Measurements from ENCODE around the gene AP3S1.
"Not testable (repeated sequence)": the region's sequence is repeated elsewhere in the genome, so short reads cannot be mapped to it uniquely, and the experiment has no call there.

Gene AP3S1

DNA sequence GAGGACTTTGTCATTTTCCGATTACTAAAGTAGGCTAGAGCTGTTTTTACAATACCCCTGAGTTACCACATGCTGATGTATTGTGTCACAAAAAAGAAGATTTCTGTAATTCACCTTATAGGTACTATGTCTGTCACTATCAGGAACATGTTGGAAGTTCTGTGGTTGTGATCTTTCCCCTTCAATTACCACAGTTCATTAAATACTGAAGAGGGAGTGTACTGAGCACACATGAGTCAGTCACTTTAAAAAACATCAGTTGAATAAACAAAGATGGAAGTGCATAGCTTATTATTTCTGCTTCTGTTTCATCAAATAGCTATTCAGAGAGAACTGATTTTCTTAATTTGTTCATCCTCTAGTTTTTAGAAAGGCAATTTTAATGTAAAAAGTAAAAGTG lies 31.7 kb downstream of the AP3S1 start:
- no peak for DNase-seq

DNA sequence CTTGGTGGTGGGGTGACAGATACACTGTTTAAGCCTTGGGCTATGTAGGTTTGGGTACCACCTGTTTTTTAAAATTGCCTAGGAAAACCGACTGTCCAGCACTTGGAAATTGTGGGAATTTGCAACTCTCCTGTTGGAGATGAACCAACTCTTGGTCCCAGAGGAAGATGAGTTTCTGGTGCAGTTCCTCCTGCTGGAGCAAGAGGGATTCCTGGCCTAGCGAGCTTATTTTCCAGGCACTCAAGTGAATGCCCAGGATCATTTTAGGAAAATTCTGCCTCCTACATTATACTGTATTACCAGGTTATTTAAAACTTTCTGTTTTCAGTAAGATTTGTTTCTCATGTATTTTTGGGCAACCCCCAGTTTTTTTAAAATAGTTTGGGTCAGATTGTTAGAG lies 33.7 kb downstream of the AP3S1 start:
- no peak for DNase-seq

GRCh38 chr5:115877342-115877741 lies 35.6 kb downstream of the AP3S1 start:
- not testable (repeated sequence) for DNase-seq

DNA sequence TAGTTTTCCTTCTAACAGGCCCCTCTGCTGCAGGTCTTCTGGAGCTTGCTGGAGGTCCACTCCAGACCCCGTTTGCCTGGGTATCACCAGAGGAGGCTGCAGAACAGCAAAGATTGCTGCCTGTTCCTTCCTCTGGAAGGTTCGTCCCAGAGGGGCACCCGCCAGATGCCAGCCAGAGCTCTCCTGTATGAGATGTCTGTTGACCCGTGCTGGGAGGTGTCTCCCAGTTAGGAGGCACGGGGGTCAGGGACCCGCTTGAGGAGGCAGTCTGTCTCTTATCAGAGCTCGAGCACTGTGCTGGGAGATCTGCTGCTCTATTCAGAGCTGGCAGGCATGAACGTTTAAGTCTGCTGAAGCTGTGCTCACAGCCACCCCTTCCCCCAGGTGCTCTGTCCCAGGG lies 40.7 kb downstream of the AP3S1 start:
- not testable (repeated sequence) for DNase-seq

GRCh38 chr5:115884704-115885103 lies 43.0 kb downstream of the AP3S1 start:
- DNase-seq: no peak

DNA sequence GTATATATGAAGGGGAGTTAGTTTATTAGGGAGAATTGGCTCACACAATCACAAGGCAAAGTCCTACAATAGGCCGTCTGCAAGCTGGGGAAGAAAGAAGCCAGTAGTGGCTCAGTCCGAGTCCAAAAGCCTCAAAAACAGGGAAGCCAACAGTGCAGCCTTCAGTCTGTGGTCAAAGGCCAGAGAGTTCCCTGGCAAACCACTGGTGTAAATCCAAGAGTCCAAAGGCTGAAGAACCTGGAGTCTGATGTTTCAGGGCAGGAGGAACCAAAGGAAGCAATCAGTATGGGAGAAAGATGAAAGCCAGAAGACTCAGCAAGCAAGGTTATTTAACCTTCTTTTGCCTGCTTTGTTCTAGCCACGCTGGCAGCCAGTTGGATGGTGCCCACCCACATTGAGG lies 43.5 kb downstream of the AP3S1 start:
- DNase-seq: not testable (repeated sequence)

GRCh38 chr5:115888027-115888426 lies 46.3 kb downstream of the AP3S1 start:
- DNase-seq: no peak

GRCh38 chr5:115892021-115892420 lies 50.3 kb downstream of the AP3S1 start:
- DNase-seq: no peak

- DNase-seq: no peak
These were observed 52.6 kb downstream of the AP3S1 start for GRCh38 chr5:115894342-115894741.

DNA sequence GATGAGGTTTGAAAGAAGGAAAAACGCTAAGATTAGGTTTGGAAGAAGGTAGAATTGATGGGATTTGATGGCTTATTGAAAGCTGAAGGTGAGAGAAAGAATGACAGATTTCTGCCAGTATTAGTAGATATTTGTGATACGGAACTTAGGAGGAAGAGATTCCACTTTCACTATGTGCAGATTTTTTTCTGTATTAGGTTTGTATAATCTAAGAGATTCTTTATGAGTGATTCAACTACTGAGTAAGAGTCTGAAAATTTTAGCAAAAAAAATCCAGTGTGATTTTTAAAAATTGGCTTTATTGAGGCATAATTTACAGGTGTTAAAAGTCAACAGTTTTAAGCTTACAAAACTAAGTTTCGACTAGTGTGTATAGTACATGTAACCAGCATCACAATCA lies 54.1 kb downstream of the AP3S1 start:
- no peak for DNase-seq

- DNase-seq: no peak
These were observed 56.9 kb downstream of the AP3S1 start for GRCh38 chr5:115898656-115899055.

- no peak for DNase-seq
These were observed 65.4 kb downstream of the AP3S1 start for GRCh38 chr5:115907177-115907576.

DNA sequence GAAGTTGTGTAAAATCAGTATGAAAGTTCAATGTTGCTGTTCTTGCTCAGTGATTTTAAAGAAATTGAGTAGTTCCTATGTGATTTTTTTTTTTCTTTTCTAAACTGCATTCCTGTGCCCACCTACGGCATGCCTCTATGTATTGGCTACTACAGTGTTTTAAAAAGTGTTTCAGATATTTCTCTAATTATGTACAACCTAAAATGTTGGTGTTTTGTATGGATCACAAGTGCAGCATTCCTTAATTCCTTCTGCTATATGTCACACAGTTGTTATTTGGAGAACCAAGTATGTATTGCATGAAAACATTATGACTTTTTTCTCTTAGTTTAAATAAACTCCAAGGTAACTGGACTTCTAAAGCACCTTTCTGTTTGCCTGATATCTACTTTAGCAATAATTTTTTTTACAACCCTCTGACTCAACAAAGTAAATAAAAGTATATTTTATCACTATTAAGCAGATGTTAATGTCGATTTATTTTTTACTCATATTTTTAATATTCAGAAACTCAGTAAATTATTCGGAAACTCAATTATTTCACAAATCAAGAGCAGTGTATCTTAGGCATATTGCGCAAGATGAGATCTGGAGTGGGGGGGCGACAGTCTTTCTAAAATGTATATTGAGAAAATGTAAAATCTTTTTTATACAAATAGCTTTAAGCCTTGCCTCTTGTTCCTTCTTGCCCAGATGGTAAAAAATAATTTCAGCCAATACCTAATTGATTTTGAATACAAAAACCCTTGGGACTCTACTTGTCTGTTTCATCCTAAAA lies 72.1 kb downstream of the AP3S1 start:
- not testable (repeated sequence) for DNase-seq

GRCh38 chr5:115920171-115920725 lies 78.5 kb downstream of the AP3S1 start:
- no peak for DNase-seq

DNA sequence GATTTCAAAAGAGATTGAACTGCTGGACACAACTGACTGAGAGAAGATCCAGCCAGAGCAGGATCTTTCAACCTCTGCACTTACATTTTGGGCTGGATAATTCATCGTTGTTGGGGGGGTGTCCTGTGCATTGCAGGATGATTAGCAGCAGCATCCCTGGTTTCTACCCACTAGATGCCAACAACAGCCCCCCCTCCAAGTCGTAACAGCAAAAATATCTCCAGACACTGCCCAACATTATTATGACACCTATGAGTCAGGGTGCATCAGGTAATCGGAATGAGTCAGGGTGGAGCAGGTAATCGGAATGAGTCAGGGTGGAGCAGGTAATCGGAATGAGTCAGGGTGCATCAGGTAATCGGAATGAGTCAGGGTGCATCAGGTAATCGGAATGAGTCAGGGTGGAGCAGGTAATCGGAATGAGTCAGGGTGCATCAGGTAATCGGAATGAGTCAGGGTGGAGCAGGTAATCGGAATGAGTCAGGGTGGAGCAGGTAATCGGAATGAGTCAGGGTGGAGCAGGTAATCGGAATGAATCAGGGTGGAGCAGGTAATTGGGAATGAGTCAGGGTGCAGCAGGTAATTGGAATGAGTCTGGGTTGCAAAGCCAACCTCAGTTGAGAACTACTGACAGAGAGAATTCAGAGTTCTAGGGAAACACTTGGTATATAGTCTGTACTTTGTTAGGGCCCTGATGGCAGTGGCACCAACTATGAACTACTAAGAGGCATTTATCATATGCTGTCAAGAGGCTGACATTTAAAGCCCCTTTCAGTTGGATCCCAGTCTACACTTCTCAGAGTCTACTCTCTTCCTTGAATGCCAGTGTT lies 87.1 kb downstream of the AP3S1 start:
- DNase-seq: not testable (repeated sequence)

DNA sequence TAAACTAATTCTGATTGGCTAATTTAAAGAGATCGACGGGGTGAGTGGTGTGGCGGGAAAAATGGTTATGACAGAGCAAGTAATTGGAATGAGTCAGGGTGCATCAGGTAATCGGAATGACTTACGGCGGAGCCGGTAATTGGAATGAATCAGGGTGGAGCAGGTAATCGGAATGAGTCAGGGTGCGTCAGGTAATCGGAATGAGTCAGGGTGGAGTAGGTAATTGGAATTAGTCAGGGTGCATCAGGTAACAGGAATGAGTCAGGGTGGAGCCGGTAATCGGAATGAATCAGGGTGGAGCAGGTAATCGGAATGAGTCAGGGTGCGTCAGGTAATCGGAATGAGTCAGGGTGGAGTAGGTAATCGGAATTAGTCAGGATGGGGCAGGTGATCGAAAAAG lies 88.4 kb downstream of the AP3S1 start:
- DNase-seq: not testable (repeated sequence)

DNA sequence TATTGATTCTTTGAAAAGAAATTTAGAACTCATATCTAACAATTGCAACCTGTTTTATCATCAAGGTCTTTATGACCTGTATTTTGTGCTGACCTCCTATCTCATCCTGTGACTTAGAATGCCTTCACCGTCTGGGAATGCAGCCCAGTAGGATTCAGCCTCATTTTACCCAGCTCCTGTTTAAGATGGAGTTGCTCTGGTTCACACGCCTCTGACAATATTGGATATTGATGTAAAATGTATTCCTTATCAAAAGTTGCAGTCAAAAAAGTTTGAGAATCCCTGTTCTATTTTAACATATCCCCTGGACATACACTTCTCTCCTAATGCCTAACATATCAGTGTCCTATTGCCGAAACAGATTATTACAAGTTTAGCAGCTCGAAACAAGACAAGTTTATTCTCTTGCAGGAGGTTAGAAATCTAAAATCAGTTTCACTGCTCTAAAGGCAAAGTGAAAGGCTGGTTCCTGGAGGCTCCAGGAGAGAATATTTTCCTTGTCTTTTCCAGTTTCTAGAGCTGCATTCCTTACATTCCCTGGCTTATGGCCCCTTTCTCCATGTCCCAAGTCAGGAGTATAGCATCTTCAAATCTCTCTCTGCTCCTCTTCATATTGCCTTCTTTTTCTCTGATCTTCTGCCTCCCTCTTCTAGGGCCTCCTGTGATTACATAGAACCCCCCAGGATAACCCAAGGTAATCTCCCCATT lies 89.0 kb downstream of the AP3S1 start:
- no peak for DNase-seq

GRCh38 chr5:115932991-115933390 lies 91.3 kb downstream of the AP3S1 start:
- no peak for DNase-seq

- DNase-seq: no peak
These were observed 92.7 kb downstream of the AP3S1 start for GRCh38 chr5:115934388-115934974.

DNA sequence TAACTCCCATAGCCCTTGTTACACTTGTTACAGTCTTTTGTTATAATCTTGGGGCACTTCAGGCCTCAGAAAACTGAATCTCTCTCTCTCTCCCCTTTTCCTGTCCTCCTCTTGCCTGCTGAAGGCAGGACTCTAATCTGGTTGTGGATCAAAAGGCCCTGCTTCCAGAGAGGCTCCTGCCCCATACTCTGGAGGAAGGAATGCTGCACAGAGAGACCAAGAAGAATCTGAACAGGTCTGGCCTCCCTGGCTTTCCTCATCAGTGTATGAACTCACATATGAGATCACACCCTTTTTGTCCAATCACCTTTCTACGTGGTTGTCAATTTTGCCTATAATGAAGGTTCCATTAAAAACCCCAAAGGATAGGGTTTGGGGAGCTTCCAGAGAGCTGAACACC lies 94.3 kb downstream of the AP3S1 start:
- DNase-seq: no peak

DNA sequence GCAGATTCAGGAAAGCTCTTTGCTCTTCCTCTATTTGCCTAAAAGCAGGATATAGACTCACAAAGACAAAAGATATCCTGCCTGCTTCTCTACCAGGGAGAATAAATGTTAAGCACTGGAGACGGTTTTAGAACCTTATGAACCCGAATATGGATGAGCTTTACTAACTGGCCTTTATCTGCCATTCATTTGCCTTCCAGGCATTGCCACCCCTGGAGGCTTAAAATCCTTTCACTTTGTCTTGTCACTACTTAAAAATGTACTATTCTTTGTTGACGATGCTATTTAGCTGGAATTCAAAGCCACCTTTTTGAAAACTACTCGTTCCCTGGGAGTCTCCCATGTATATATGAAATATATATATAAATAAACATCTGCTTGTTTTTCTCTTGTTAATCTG lies 97.3 kb downstream of the AP3S1 start:
- DNase-seq: no peak

DNA sequence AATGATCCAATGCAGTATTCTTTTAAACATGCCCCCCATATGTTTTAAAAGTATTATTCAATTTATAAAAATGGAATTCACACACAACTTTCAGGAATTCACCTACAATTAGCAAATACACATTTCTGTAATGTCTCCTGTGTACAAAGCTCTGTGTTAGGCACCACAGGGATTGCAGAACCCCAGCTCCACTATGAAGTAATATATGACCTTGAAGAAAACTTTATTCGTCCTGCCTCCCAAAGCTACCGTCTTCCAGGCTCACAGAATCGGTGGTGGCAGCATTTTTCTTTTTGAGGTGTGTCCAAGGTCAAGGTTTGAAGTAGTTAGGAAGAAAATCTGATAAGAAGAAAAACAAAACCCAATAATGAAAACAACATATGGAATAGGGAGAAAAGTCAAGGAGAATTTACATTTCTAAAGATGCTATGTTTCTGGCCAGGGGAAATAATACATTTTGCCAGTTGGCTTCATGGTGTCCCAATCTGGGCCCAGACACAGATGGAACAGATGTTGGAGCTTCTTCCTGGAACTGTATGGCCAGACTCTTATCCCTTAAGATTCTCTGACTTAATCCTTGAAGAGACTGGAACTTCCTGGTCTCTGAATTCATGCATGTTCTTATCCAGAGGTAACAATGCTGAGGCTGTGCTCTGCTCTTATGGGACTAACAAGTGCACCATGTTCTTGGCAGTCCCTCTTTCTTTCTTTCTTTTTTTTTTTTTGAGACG lies 98.5 kb downstream of the AP3S1 start:
- DNase-seq: no peak
